ENCODE results near the gene CD48. TPM values are rescaled to one million over a fixed set of nuclear protein-coding genes. Genes with fewer than 3 reads are reported as not detected.

CD48 gene
- total RNA-seq, 1 donor from 2014 or later: not detected

GRCh38 chr1:160726114-160726497, 14.5 kb upstream of the CD48 start:
- no peak for DNase-seq (ENCODE audit: low spot score)
- H3K9me3 Mint-ChIP-seq (ENCODE audit: low read depth): no peaks in the 10 kb centered on the region
- no peaks in the 10 kb centered on the region for H3K36me3 Mint-ChIP-seq (ENCODE audit: low read depth)
- no peak for TF ChIP-seq CTCF (IDR thresholded peaks at IDR 0.05)
- peaks cover 5% of the 10 kb centered on the region for H3K27me3 Mint-ChIP-seq (ENCODE audit: low read depth)
- no peaks in the 10 kb centered on the region for H3K4me1 Mint-ChIP-seq (ENCODE audit: low read depth)
- H3K4me3 Mint-ChIP-seq (ENCODE audit: unreplicated experiment): no peak overlapping the region
- no peak overlapping the region for H3K27ac Mint-ChIP-seq (ENCODE audit: unreplicated experiment)

- no peak for DNase-seq (ENCODE audit: low spot score)
- Mint-ChIP-seq H3K9me3 (ENCODE audit: low read depth) (no peaks in the 10 kb centered on the region), H3K4me1 (ENCODE audit: low read depth) (peaks cover 4% of the 10 kb centered on the region), H3K36me3 (ENCODE audit: low read depth) (no peaks in the 10 kb centered on the region), H3K27ac (ENCODE audit: unreplicated experiment) (no peak overlapping the region), H3K27me3 (ENCODE audit: low read depth) (peaks cover 5% of the 10 kb centered on the region), H3K4me3 (ENCODE audit: unreplicated experiment) (no peak overlapping the region)
- TF ChIP-seq CTCF (IDR thresholded peaks at IDR 0.05): no peak
Observed at GRCh38 chr1:160724465-160725242, 13.0 kb upstream of the CD48 start.

- H3K4me1 Mint-ChIP-seq (ENCODE audit: low read depth): peaks cover 4% of the 10 kb centered on the region
- H3K4me3 Mint-ChIP-seq (ENCODE audit: unreplicated experiment): no peak overlapping the region
- peaks cover 5% of the 10 kb centered on the region for H3K27me3 Mint-ChIP-seq (ENCODE audit: low read depth)
- no peaks in the 10 kb centered on the region for H3K36me3 Mint-ChIP-seq (ENCODE audit: low read depth)
- no peak overlapping the region for H3K27ac Mint-ChIP-seq (ENCODE audit: unreplicated experiment)
- TF ChIP-seq CTCF (IDR thresholded peaks at IDR 0.05): no peak
- DNase-seq (ENCODE audit: low spot score): no peak
- no peaks in the 10 kb centered on the region for H3K9me3 Mint-ChIP-seq (ENCODE audit: low read depth)
Observed at GRCh38 chr1:160723332-160723731, 11.7 kb upstream of the CD48 start.

- no peak for DNase-seq (ENCODE audit: low spot score)
- H3K9me3 Mint-ChIP-seq (ENCODE audit: low read depth): no peaks in the 10 kb centered on the region
- peaks cover 8% of the 10 kb centered on the region for H3K27me3 Mint-ChIP-seq (ENCODE audit: low read depth)
- TF ChIP-seq CTCF (IDR thresholded peaks at IDR 0.05): no peak
- no peaks in the 10 kb centered on the region for H3K36me3 Mint-ChIP-seq (ENCODE audit: low read depth)
- H3K27ac Mint-ChIP-seq (ENCODE audit: unreplicated experiment): no peak overlapping the region
- H3K4me3 Mint-ChIP-seq (ENCODE audit: unreplicated experiment): no peak overlapping the region
- peaks cover 4% of the 10 kb centered on the region for H3K4me1 Mint-ChIP-seq (ENCODE audit: low read depth)
Observed at GRCh38 chr1:160722726-160723125, 11.1 kb upstream of the CD48 start.

- peaks cover 15% of the 10 kb centered on the region for H3K27me3 Mint-ChIP-seq (ENCODE audit: low read depth)
- no peak for DNase-seq (ENCODE audit: low spot score)
- H3K4me3 Mint-ChIP-seq (ENCODE audit: unreplicated experiment): no peak overlapping the region
- peaks cover 4% of the 10 kb centered on the region for H3K4me1 Mint-ChIP-seq (ENCODE audit: low read depth)
- H3K27ac Mint-ChIP-seq (ENCODE audit: unreplicated experiment): no peak overlapping the region
- no peak for TF ChIP-seq CTCF (IDR thresholded peaks at IDR 0.05)
- H3K9me3 Mint-ChIP-seq (ENCODE audit: low read depth): no peaks in the 10 kb centered on the region
- H3K36me3 Mint-ChIP-seq (ENCODE audit: low read depth): no peaks in the 10 kb centered on the region
Observed at GRCh38 chr1:160721473-160721872, 9.9 kb upstream of the CD48 start.

Data from chondrocyte (in vitro differentiated cells).